SIG-M5 treated with dmso at 0.1 percent for 504 hours (cell line): ENCODE data around the gene PDILT.

ENCODE experiments used
- DNase-seq: peaks from one replicate; lab custom pipeline; 2025; ENCODE audit not compliant: unreplicated experiment; lab: John Stamatoyannopoulos, UW

The PDILT gene

DNA sequence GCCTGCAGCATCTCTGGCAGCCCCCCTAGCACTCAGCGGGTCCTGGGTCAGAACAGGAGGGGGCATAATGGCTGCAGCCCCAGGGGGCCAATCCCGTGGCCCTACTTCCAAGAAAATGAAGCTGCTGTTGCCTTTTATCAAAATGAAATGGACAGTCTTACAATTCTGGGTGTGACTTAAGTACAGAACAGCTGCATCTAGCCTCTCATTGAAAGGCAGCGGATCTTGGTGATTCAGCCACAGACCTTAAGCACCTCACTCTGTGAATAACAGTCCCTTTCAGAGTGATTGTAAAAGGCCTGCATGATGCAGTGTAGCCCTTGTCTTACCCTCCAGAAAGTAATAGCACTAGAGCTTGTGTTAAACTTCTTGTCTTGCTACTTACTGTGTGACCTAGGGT is 40.5 kb downstream of the PDILT start:
- DNase-seq = no peak

DNA sequence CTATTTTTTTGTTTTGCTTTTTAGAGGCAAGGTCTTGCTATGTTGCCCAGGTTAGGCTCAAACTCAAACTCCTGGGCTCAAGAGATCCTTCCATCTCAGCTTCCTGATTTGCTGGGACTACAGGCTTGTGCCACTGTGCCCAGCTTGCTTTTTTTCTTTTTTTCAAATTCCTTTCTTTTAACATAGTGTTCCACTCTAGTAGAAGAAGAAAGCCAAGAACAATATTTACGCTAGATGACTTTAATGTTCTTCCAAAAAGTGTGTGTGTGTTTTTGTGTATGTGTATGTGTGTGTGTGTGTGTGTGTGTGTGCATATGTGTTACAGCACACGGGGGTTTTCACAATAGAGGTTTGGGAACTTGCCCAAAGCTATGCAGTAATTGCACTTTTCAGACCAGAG is 41.3 kb downstream of the PDILT start:
- no peak for DNase-seq

DNA sequence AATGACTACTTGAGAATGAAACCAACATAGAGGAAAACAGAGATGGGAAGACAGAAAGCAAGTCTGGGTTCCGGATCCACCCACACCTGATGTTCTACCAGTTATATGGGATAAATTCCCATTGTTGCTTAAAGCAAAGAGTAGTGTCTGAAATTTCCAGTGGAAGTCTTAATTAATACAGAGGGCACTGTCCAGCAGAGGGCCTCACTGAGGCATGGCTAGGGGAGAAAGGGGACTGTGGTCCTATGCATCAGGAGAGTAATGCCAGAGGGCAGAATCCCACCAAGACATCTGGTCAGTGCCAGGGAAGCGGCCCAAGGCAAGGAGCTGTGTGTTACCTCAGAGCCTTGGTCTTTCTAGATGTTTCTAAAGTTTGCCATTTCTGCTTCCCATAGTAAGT is 44.5 kb downstream of the PDILT start:
- DNase-seq = no peak

DNA sequence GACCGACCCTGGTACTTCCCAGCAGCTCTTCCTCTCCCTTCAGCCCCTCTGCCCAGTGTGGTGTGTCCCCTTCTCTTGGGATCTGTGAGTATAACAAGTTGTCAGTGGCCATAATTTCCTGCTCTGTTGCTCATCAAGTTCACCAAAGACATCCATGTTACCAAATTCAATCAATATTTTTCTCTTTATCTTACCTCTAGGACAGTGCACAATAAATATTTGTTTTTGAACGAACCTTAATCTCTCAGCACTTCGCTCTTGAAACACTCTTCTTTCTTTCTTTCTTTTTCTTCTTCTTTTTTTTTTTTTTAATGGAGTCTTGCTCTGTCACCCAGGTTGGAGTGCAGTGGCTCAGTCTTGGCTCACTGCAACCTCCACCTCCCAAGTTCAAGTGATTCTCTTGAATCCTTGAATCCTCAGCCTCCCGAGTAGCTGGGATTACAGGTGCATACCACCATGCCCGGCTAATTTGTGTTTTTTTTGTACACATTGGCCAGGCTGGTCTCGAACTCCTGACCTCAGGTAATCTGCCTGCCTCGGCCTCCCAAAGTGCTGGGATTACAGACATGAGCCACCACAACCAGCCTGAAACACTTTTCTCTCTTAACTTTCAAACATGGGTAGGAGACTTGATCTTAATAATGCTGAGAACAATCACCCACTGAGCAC is 49.3 kb downstream of the PDILT start:
- no peak for DNase-seq

DNA sequence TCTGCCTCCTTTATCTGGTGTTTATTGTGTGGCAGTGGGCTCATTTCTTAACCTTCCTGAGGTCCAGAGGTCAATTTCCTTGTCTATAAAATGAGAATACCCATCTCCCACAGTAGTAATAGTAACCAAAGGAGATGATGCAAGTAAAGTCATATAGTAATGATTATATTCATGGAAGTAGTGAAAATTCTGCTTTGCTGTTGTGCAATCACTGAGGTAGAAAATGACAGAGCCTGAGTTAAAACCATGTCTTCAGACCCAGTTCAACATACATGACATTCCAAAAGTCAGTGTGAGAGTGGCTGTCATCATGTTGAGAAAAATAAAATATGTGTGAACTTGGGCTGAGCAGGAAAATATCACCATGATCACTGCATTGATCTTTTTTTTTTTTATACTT is 51.2 kb downstream of the PDILT start:
- no peak for DNase-seq

DNA sequence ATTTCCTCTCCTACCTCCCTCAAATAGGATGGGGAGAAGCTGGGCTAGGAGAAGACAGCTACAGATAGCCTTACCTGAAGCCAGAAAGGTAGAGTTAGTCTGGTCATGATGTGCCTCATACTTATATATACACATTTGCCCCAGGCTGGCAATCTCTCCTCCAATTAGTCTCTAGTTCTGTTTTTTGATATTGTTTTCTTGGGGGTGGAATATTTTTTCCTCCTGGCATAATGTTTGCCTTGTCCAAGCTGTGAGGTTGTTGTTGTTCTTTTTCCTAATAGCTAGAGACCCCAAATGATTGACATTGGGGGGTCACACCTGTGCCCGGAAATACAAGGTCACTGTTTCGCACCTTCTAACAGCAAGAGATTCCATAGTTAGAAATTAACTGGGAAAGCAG is 51.9 kb downstream of the PDILT start, which contains the start of gene UMOD:
UMOD (minus strand) TSS at position 101 of the 400 bp plus-strand sequence. CDS start 1,978 bp downstream, outside the sequence.
- no peak for DNase-seq

DNA sequence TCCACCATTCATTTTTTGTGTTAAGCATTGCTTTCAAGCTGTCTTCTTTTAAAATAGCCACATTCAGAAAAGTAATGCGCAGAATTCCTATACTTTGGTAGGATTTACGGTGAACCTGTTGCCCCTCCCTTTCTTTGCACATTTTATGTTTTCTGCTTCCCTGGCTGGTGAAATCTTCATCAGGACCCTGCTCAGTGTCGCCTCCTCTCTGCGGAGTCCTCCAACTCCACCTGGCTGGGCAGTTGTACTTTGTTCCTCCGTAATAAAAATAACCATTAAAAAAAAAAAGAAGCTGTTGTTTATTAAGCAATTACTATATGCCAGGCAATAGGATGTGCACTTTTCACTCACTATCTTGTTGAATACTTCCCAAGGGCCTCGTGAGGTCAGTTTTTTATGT is 54.9 kb downstream of the PDILT start:
- no peak for DNase-seq

DNA sequence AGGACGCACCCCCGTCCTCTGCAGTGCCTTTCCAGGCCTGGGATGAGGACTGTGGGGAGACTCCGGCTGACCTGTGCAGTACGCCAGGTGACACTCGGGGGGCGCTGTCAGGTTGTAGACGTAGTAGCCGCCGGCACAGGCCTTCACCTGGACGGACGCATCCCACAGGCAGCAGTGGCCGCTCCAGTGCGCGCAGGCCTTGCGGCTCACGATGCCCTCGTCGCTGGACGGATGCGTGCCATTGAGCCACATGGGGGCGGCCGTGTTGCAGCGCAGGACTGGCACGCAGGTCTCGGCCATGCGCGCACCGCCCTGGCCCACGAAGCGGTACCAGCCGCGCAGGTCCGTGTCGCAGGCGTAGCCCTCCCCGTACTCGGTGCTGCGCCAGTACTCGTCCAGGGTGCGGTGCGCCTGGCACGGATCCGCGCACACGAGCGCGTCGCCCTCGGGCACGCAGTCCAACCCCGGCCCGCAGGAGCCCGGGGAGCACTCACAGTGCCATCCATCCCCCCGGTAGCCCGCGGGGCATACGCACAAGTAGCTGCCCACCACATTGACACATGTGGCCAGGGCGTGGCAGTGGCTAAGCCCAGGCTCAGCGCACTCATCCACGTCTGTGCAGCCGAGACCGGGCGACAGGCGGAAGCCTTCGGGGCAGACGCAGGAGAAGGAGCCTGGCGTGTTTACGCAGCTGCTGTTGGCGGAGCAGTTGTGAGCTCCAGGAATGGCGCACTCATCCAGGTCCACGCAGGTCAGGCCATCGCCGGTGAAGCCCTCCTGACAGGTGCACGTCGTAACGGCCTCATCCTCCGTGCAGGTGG is 56.0 kb downstream of the PDILT start:
- DNase-seq = no peak

DNA sequence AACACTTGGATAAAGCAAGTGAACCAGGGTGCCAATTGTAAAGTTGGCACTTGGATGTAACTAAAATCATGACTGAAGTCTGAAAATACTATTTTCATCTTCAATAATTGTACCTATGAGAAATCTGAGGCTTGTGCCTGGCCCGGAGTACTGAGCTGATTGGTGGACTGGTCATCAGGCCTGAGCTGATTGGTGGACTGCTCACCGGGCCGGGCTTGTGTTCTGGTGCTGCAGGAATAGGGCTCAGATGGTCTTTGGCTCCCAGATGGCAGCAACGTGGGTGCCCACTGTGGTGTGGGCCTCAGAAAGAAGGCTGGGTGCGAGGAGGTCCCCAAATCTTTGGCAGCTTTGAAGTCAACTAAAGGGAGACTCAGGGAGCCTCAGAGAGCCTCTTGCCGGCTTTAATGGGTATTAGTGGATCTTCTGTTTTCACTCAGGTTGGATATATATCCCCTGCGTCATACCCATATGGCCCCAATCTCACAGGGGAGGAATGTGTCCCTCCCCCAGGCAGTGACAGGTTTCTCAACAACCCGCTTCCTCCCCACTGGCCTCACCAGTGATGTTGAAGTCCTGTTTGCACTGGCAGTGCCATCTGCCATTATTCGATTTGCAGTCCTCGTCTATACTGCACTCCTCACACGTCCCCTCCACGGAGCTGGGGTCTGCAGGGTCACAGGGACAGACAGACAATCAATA is 56.7 kb downstream of the PDILT start:
- DNase-seq = no peak

DNA sequence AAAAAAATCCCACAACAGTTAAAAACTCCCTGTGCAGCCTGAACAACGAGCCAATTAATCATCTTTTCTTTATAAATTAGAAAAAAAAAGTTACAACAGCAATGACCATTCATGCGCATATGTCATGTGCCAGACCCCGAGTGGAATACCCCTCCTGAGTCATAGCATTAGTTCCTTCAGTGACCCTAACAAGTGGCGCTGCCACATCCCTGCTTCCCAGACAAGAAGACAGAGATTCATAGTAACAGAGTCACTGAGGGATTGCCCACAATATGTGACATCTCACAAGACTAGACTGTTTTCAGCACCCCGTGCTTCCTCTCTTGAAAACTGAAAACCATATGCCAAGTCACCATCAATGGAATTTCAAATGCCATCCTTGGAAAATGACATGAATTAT is 59.9 kb downstream of the PDILT start:
- no peak for DNase-seq

DNA sequence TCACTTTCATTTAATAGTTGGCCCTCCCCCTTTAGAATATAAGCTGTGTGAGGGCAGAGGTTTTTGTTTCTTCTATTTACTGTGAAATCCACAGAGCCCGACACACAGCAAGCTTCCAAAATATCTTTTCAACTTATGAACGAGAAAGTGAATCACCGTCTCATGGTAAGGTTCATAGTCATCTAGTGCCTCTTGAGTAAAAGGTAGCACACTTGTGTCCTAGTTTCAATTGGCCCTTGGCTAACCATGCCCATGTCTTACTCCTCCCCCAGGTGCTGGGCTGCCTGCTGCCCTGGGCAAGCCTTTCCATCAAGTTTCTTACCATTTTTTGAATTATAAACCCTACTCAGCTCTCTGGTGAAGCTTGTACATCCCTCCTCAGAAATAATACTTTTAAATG is 64.8 kb downstream of the PDILT start:
- DNase-seq = no peak

DNA sequence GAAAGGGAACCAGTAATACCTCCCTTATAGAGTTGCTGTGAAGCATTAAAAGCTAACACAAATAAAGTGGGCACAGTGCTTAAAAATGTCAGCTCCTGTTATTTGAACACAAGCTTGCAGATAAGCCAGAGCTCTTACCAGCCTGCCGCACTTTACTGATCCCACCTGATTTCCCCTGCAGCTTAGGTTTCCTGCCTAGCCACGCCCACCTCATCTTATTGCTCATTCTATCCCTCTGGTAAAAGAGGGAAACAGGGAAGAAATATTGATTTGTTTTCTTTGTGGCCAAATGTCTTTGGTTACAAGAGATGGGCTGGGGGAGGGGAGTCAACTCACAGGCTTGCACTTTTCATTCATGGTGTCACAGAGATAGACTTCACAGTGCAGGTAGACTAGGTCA is 67.6 kb downstream of the PDILT start:
- DNase-seq = no peak

DNA sequence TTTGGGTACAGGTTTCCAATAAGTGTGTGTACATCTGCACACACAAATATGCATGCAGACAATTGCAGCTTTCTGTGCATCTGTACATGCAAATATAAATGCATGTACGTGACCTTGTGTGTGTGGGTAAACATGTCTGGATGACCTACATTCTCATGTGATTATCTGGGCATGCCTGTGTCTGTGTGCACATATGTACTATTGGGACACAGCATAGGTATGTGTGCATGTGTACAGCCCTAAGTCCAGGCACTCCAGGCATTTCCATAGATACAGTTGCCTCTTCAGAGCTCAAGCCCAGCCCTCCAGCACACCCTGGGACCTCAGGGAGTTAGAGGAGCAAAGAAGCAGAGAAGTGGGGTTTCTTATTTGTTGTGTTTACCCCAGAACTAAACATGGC is 70.1 kb downstream of the PDILT start:
- DNase-seq = no peak

DNA sequence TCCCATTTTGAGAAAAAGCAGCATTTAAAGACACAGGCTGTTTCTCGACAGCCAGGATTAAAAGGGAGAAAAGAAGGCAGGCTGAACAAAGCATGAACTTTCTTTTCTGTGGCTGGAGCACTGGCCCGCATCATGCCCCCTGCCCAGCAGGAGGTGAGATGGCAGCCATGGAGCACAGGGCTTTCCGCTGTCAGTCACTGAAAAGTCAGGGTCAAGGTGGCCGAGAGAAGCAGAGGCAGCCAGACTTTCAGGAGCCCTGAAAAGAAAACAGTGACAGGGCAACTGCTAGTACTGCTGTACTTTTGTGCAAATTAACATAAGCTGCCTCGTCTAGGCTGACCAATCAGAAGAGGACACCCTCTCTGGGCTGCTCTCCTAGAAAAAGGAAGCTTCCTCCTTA is 71.4 kb downstream of the PDILT start:
- DNase-seq = no peak

DNA sequence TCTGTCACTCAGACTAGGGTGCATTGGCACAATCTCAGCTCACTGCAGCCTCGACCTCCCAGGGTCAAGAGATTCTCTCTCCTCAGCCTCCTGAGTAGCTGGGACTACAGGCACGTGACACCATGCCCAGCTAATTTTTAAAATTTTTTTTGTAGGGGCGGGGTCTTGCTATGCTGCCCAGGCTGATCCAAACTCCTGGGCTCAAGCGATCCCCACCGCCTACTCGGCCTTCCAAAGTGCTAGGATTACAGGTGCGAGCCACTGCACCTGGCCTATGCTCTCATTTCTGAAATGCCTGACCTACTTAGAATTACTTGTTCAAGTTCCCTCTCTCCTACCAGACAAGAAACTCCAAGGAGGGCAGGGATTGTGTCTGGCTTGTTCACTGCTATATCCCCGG is 72.1 kb downstream of the PDILT start:
- DNase-seq = no peak

DNA sequence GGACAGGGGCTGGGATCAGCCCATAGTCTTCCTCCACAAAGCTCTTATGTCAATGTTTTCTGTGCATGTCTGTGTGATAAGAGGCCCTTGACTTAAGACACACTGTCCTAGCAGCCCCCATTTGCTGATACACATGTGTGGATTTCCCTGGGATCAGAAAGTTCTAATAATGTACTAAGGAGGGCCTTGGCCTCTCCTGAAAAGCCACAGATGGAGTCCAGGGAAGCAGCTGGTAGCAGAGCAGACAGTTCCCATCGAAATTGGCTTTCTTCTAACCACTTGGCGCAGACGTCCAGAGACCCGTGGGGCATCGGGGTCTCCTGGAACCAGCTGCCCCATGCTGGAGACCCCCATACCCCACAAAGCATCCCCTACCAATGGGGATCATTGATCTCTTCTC is 72.9 kb downstream of the PDILT start:
- DNase-seq = no peak

DNA sequence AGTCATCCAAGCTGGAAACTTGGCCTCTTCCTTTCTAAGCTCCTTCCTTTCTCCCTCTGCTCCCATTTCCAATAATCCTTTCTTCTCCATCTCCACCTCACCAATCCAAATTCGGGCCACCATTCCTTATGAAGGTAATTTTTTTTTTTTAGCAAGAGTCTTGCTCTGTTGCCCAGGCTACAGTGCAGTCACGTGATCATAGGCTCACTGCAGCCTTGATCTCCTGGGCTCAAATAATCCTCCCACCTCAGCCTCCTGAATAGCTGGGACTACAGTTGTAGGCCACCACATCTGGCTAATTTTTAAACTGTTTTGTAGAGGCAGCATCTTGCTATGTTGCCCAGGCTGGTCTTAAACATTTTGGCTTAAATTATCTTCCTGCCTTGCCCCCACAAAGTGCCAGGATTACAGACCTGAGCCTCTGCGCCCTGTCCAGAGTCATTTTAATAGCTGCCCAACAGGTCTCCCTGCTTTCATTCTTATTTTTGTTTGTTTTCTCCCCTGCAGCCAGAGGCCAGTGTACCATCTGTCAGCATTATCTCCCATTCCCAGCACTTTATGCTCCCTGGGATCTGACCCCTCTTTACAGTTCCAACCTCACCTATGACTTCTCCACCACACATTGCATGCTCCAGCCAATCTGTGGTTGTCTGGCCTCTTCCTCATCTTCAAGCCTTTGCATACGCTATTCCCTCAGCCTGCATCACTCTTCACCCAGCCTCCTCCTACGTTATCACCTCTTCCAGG is 75.0 kb downstream of the PDILT start:
- no peak for DNase-seq

DNA sequence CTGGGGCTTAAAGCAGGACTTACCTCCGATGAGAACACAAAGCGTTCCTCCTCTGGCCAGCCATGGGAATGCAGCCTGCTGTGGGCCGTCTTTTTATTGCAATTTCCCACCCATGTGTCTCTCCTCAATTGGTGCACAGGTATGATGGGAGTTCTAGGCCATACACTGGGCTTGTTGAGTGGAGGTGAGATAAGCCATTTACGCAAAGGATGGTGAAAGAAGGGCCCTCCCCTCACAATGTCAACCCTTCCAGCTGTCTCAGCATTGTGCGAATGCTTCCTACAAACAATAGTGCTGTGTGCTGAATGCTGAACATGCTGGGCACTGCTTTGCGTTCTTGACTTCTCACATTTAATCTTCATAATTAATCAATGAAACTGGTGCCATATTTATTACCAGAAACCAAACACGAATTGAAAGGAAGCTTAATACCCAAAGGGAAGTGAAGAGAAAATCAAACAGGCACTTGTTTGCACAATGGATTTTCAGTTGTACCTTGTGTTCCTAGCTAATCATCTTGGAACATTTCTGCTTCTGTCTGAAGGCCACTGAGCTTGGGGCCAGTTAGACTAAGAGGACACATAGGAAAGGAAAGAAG is 77.0 kb downstream of the PDILT start, which contains the start of gene GP2:
GP2 (minus strand) TSS at position 70 of the 598 bp plus-strand sequence. CDS start 1,082 bp downstream, outside the sequence.
- no peak for DNase-seq

DNA sequence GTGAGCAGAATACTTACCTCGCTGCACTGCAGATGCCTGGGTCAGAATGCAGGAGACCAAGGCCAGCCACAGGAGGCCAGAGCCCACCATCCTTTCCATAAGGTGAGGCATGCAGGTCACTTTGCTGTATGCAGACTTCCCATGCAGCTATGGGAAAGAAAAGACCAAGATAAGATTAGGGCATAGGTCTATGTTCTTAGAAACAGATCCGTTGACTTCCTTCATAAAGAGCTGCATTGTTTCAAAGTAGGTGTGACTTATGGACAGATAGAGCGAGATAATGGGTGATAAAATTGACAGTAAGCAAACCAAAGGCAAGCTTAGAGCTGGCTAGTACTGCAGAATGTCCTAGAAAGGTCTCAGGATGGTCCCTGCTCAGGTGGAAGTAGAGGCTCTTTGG is 78.2 kb downstream of the PDILT start:
- no peak for DNase-seq

DNA sequence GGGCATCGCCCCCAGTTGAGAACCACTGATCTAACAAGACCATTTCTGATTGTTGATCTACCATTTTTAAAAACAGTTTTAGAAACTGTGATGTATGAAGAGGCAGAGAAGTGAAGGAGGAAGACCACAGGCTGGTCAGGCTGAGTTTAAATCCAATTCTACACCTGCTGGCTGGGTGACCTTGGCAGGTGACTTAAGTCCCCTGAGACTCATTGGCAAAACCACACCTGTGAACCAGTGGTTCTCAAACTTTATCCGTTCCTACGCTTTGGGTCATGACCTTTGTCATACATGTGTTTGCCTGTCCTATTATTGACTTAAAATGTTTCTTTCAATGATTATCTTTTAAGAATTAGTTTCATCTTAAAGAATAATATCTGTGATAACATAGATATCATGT is 79.5 kb downstream of the PDILT start:
- no peak for DNase-seq

DNA sequence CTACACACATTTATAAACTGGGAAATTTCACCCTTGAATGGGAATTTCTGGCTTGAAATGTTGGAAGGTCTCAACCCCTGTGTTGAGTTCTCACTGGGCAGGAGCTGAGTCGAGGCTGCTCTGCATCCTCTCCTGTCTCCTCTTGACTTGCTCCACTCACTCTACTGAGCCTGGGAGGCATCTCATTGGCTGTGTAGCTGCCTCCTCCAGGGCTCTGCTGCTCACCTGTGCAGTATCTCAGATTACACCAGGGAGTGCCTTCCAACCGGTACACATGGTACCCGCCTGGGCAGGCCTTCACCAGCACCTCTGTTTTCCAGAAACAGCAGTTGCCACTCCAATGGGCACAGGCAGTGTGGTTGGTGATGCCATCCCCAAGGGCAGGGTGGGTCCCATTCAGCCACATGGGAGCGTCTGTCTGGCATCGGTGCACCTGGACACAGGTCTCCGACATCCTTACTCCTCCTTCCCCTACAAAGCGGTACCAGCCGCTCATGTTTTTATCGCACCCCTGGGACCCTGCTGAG is 80.9 kb downstream of the PDILT start:
- DNase-seq = no peak
